ENCODE results near the gene SLU7.

DNA sequence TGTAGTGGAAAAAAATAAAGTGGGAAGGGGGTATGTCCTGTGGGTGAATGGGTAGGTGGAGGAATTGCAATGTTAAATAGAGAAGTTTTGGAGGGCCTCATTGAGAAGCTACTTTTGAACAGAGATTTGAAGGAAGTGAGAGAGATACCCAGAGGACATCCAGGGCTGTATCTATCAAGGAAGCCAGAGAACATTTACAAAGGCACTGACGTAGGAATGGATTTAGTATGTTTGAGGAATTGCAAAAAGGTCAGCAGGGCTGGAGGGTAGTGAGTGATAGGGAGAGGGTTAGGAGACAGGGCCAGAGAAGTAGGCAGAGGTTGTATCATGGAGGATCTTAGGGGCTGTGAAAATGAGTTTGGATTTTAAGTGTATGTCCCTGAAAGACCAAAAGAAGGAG lies 16.7 kb upstream of the SLU7 start:
- TF ChIP-seq CTCF (conservative IDR thresholded peaks at IDR 0.05) = no peak
- TF ChIP-seq EZH2 (IDR thresholded peaks at IDR 0.05; ENCODE audit: low read depth) = no peak

Data from PC-9 (cell line).